ENCODE results near the gene ZNF526.

DNA sequence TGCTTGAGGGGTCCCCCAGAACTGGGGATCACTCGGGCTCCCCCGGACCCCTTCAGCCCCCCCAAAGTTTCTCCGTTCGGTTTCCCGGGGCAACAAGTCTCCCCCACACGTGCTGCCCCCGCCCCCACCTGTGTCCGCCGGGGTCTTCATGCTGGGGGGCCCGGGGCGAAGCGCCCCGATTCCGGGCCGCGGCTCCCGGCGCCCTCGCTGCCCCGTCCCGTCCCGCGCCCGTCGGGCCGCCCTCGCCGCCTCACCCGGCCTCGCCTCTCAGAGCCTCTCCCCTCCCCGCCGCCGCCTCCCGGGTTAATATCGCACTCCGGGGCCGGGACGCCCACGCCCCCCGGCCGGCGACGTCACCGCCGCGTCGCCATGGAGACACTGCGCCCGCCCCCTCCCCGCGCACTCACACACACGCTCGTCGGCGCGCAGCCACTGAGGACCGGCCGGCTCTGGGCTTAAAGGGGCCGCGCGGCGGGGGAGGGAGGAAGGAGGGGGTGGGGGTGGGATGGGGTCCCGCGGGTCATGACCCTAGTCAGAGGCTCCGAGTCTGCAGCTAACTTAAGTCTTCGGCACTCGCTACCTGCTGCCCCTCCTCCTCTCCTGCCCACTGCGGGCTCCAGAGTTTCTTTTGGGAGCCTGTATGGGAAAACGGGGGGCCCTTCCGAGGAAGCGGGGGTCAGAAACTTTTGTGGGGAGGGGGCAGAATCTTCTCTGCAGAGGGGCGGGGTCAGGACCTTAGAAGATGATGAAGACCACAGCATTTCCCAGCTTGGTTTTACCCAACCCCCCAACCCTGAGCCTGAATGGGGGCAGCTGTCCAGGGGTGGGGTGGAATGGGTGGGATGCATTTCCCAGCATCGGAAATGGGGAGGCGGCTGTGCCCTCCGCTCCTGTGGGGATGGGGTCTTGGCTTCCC lies 35.0 kb downstream of the ZNF526 start, which contains the start of gene ERF:
- TF ChIP-seq, protein P1, sequence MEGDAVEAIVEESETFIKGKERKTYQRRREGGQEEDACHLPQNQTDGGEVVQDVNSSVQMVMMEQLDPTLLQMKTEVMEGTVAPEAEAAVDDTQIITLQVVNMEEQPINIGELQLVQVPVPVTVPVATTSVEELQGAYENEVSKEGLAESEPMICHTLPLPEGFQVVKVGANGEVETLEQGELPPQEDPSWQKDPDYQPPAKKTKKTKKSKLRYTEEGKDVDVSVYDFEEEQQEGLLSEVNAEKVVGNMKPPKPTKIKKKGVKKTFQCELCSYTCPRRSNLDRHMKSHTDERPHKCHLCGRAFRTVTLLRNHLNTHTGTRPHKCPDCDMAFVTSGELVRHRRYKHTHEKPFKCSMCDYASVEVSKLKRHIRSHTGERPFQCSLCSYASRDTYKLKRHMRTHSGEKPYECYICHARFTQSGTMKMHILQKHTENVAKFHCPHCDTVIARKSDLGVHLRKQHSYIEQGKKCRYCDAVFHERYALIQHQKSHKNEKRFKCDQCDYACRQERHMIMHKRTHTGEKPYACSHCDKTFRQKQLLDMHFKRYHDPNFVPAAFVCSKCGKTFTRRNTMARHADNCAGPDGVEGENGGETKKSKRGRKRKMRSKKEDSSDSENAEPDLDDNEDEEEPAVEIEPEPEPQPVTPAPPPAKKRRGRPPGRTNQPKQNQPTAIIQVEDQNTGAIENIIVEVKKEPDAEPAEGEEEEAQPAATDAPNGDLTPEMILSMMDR (IDR thresholded peaks at IDR 0.05; ENCODE audit: insufficient read depth, low read length) = no peak
- TF ChIP-seq, protein P2, sequence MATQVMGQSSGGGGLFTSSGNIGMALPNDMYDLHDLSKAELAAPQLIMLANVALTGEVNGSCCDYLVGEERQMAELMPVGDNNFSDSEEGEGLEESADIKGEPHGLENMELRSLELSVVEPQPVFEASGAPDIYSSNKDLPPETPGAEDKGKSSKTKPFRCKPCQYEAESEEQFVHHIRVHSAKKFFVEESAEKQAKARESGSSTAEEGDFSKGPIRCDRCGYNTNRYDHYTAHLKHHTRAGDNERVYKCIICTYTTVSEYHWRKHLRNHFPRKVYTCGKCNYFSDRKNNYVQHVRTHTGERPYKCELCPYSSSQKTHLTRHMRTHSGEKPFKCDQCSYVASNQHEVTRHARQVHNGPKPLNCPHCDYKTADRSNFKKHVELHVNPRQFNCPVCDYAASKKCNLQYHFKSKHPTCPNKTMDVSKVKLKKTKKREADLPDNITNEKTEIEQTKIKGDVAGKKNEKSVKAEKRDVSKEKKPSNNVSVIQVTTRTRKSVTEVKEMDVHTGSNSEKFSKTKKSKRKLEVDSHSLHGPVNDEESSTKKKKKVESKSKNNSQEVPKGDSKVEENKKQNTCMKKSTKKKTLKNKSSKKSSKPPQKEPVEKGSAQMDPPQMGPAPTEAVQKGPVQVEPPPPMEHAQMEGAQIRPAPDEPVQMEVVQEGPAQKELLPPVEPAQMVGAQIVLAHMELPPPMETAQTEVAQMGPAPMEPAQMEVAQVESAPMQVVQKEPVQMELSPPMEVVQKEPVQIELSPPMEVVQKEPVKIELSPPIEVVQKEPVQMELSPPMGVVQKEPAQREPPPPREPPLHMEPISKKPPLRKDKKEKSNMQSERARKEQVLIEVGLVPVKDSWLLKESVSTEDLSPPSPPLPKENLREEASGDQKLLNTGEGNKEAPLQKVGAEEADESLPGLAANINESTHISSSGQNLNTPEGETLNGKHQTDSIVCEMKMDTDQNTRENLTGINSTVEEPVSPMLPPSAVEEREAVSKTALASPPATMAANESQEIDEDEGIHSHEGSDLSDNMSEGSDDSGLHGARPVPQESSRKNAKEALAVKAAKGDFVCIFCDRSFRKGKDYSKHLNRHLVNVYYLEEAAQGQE (IDR thresholded peaks at IDR 0.05; ENCODE audit: insufficient replicate concordance, low read depth) = no peak
- TF ChIP-seq POLR2AphosphoS5 (IDR thresholded peaks at IDR 0.05; ENCODE audit: low read depth) (no peak; the same call in 1 of the 2 replicates), SPI1 (IDR thresholded peaks at IDR 0.05; ENCODE audit: borderline replicate concordance, low read depth) (no peak), GABPA (IDR thresholded peaks at IDR 0.05; ENCODE audit: low read depth) (no peak)
